ENCODE data around the gene ARHGEF3.

ARHGEF3 gene

DNA sequence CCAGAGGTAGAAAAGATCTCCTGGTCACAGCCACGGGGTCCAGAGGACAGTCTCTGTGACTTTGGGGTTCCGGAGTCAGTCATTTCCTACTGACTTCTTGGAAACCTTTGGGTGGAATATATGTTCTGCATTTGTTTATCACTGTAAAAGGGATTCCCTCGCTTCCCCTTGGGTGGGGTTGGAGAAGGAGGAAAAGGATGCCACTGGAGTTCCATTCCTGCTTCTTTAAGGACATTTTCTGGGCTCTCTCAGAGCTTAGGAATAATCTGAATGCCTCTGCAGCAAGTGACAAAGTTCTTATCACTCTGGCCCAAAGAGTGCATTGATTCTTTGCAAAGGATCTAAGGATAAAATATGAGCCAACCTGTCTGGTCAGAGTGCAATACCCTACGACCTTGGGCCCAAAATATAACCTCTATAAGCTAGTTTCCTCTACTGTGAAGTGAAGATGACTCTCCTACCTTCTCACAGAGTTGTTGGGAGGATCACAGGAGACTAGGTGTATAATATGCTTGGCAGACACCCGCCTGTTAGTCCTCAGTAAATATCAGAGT is 17.2 kb downstream of the ARHGEF3 start:
- H3K4me2 ChIP-seq (ENCODE audit: low read depth, low read length, poor library complexity, severe bottlenecking): peak overlapping the region; percentile 78
- no peak for TF ChIP-seq EZH2phosphoT487 (IDR thresholded peaks at IDR 0.05; ENCODE audit: borderline replicate concordance)
- TF ChIP-seq, protein P1, sequence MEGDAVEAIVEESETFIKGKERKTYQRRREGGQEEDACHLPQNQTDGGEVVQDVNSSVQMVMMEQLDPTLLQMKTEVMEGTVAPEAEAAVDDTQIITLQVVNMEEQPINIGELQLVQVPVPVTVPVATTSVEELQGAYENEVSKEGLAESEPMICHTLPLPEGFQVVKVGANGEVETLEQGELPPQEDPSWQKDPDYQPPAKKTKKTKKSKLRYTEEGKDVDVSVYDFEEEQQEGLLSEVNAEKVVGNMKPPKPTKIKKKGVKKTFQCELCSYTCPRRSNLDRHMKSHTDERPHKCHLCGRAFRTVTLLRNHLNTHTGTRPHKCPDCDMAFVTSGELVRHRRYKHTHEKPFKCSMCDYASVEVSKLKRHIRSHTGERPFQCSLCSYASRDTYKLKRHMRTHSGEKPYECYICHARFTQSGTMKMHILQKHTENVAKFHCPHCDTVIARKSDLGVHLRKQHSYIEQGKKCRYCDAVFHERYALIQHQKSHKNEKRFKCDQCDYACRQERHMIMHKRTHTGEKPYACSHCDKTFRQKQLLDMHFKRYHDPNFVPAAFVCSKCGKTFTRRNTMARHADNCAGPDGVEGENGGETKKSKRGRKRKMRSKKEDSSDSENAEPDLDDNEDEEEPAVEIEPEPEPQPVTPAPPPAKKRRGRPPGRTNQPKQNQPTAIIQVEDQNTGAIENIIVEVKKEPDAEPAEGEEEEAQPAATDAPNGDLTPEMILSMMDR (conservative IDR thresholded peaks at IDR 0.05; ENCODE audit: low read length): no peak

DNA sequence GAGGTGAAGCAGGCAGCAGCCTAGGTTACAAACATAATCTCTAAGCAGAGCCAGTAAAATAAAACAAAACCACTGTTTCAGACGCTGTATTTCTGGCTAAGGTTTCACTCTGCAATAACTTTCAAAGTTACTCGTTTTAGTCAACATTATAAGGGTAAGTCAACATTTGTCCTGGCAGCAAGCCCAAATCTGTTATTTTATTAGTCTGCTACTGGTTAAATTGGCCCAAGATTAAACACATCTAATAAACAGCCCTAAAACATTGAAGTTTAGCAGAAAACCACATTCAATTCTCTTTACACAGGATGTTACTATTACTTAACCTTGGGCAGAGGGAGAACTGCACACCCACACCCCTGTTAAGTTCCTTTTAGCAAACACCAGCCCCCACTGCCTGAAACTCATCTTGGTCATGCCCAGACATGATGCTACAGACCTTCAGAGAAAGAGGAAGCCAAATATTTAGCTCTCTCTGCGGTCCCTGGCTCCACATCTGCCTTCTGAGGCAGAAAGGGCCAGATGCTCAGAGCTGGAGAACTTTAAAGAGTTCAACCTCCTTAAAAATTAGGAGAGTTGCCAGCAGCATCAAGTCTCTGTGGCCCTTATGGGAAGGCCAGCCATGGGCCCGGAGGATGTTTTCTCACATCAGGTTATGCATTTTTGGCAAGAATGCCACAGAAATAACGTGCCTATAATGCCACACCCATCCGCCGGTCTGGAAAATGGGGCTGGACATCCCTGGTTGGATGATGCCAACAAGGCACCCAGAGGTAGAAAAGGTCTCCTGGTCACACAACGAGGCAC is 17.9 kb downstream of the ARHGEF3 start:
- Histone ChIP-seq H3F3A (ENCODE audit: low read depth) (peaks cover 24% of the 10 kb centered on the region; the same call in 1 of the 2 replicates), H3K9me2 (replicated peaks; ENCODE audit: low read depth, low read length) (no peaks in the 10 kb centered on the region), H3K79me2 (ENCODE audit: insufficient read depth, low read length) (peaks cover 58% of the 10 kb centered on the region), H3K9ac (ENCODE audit: low read depth, low read length, poor library complexity, severe bottlenecking) (peak overlapping the region; percentile 80), H3K9me3 (ENCODE audit: insufficient read depth, low read depth, low read length) (no peaks in the 10 kb centered on the region), H2AFZ (ENCODE audit: low read length) (no peak overlapping the region; the same call in 1 of the 2 replicates), H4K20me1 (ENCODE audit: insufficient read depth, low read length, poor library complexity, severe bottlenecking) (no peaks in the 10 kb centered on the region), H3K4me3 (ENCODE audit: low read length, poor library complexity, severe bottlenecking) (peak overlapping the region; percentile 60), H3K36me3 (ENCODE audit: insufficient read depth, low read length) (no peaks in the 10 kb centered on the region), H3K4me2 (ENCODE audit: low read depth, low read length, poor library complexity, severe bottlenecking) (peak overlapping the region; percentile 78), H3K27me3 (ENCODE audit: insufficient read depth, low read length, poor library complexity, severe bottlenecking) (no peaks in the 10 kb centered on the region), H3K4me1 (ENCODE audit: insufficient read depth, low read length, poor library complexity, severe bottlenecking) (peaks cover 68% of the 10 kb centered on the region)
- TF ChIP-seq, protein P1 (conservative IDR thresholded peaks at IDR 0.05; ENCODE audit: low read length): no peak

More for the DNA sequence above, 17.2 kb downstream of the ARHGEF3 start:
- H3K9me3 ChIP-seq (ENCODE audit: insufficient read depth, low read depth, low read length): no peaks in the 10 kb centered on the region
- H3K4me3 ChIP-seq (ENCODE audit: low read length, poor library complexity, severe bottlenecking): peak overlapping the region; percentile 60
- no peaks in the 10 kb centered on the region for H3K27me3 ChIP-seq (ENCODE audit: insufficient read depth, low read length, poor library complexity, severe bottlenecking)
- H3F3A ChIP-seq (ENCODE audit: low read depth): peaks cover 24% of the 10 kb centered on the region; the same call in 1 of the 2 replicates
- no peaks in the 10 kb centered on the region for H3K9me2 ChIP-seq (replicated peaks; ENCODE audit: low read depth, low read length)
- peak overlapping the region; percentile 80 for H3K9ac ChIP-seq (ENCODE audit: low read depth, low read length, poor library complexity, severe bottlenecking)
- no peak overlapping the region for H2AFZ ChIP-seq (ENCODE audit: low read length)
- no peaks in the 10 kb centered on the region for H4K20me1 ChIP-seq (ENCODE audit: insufficient read depth, low read length, poor library complexity, severe bottlenecking)
- H3K4me1 ChIP-seq (ENCODE audit: insufficient read depth, low read length, poor library complexity, severe bottlenecking): peaks cover 75% of the 10 kb centered on the region
- peaks cover 63% of the 10 kb centered on the region for H3K79me2 ChIP-seq (ENCODE audit: insufficient read depth, low read length)
- H3K36me3 ChIP-seq (ENCODE audit: insufficient read depth, low read length): no peaks in the 10 kb centered on the region

DNA sequence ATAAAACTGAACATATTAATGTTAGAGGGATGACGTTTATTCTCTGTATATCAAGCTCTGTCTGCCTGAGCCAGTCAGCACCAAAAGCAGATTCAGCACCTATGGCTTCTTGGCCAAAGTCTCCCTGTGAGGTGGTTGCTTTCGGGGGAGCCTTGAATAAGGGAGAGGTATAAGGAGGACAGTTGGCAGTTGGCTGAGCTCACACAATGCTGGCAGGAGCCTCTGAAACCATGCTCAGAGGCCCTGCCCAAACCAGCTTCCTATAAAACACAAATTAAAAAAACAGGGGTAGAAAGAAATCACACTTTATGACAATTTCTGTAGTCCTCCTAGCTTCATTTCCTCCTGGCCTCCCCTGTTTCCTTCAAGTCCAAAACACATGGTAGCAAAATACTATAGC is 18.8 kb downstream of the ARHGEF3 start:
- Histone ChIP-seq H3K36me3 (ENCODE audit: insufficient read depth, low read length) (no peaks in the 10 kb centered on the region), H4K20me1 (ENCODE audit: insufficient read depth, low read length, poor library complexity, severe bottlenecking) (no peaks in the 10 kb centered on the region), H3K4me3 (ENCODE audit: low read length, poor library complexity, severe bottlenecking) (peak overlapping the region; percentile 60), H3F3A (ENCODE audit: low read depth) (peaks cover 24% of the 10 kb centered on the region; the same call in 1 of the 2 replicates), H3K4me1 (ENCODE audit: insufficient read depth, low read length, poor library complexity, severe bottlenecking) (peaks cover 59% of the 10 kb centered on the region), H3K79me2 (ENCODE audit: insufficient read depth, low read length) (peaks cover 58% of the 10 kb centered on the region), H3K4me2 (ENCODE audit: low read depth, low read length, poor library complexity, severe bottlenecking) (peak overlapping the region; percentile 78), H3K27me3 (ENCODE audit: insufficient read depth, low read length, poor library complexity, severe bottlenecking) (no peaks in the 10 kb centered on the region), H3K9ac (ENCODE audit: low read depth, low read length, poor library complexity, severe bottlenecking) (peak overlapping the region; percentile 80), H3K9me2 (replicated peaks; ENCODE audit: low read depth, low read length) (no peaks in the 10 kb centered on the region), H2AFZ (ENCODE audit: low read length) (no peak overlapping the region), H3K9me3 (ENCODE audit: insufficient read depth, low read depth, low read length) (no peaks in the 10 kb centered on the region)
- TF ChIP-seq, protein P1 (conservative IDR thresholded peaks at IDR 0.05; ENCODE audit: low read length): no peak
- TF ChIP-seq EZH2phosphoT487 (IDR thresholded peaks at IDR 0.05; ENCODE audit: borderline replicate concordance): no peak

Measured in Loucy (cell line).